ENCODE results near the gene FYCO1.

- TF ChIP-seq CTCF (IDR thresholded peaks at IDR 0.05) (peak; percentile 92), ZFX (IDR thresholded peaks at IDR 0.05; ENCODE audit: borderline replicate concordance) (no peak)
Observed at GRCh38 chr3:45938864-45939263, 56.8 kb downstream of the FYCO1 start.

Data from 22Rv1 (cell line).